Uterus (tissue), 2 donors: ENCODE data around the gene PGC.

Experiments used
- POLR2A ChIP-seq, 2 donors: fragments of 450-650 bp; IDR thresholded peaks; one replicate each; pipeline ENCODE4 v1.6.1; 2016; ENCODE audit warnings: antibody characterized with exemption in 2 of 2, mild to moderate bottlenecking in 1 of 2, moderate library complexity in 1 of 2
- TF ChIP-seq, protein P1 (sequence below), 4 experiments: fragments of 200-600 bp in 2 of 4; fragments of 450-650 bp in 2 of 4; sonication (generic) in 2 of 4; IDR thresholded peaks; one replicate each; pipeline ENCODE4 v1.5.1; 2016 to 2019; ENCODE audit warnings: antibody characterized with exemption in 4 of 4, mild to moderate bottlenecking in 2 of 4, moderate library complexity in 1 of 4

DNA sequence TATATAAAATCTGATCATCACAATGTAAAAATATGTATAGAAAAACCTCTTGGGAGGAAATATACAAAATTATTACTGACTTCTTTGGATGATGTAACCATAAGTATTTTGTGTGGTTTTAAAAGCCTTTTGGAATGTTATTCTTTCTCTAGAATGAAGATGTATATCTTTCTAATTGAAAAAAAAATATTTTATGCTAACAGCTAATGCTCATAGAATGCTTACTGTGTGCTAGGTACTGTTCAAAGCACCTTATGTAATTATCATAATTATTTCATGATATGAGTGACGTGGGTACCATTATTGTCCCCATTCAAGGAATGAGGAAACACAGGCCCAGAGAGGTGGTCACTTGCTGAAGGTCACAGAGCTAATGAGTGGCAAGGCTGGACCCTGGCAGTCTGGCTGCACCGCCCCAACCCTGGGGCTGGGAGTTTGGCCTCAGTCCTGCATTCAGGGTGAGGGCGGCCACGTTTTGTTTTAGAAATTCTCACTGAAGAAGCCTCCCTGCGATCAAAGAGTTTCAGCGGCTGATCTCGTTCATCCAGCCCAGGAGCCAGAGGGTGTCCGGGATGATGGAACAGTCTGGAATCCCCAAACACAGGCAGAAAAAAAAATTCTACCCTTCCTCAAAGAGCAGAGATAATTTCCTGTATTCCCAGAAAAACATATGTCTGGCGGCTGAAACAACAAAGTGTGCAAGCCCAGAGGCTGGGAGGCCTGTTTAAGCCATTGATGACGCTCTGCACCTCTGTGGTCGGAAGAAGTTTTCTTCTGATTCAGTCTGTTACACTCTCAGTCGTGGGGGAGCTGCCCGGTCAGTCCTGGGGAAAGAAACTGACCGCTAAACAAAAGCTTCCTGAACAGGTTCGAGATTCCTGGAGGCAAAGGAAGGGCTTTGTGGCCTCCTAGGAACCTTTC is 49.1 kb downstream of the PGC start:
- TF ChIP-seq, protein P1, sequence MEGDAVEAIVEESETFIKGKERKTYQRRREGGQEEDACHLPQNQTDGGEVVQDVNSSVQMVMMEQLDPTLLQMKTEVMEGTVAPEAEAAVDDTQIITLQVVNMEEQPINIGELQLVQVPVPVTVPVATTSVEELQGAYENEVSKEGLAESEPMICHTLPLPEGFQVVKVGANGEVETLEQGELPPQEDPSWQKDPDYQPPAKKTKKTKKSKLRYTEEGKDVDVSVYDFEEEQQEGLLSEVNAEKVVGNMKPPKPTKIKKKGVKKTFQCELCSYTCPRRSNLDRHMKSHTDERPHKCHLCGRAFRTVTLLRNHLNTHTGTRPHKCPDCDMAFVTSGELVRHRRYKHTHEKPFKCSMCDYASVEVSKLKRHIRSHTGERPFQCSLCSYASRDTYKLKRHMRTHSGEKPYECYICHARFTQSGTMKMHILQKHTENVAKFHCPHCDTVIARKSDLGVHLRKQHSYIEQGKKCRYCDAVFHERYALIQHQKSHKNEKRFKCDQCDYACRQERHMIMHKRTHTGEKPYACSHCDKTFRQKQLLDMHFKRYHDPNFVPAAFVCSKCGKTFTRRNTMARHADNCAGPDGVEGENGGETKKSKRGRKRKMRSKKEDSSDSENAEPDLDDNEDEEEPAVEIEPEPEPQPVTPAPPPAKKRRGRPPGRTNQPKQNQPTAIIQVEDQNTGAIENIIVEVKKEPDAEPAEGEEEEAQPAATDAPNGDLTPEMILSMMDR (IDR thresholded peaks at IDR 0.05) = no peak
- TF ChIP-seq POLR2A (IDR thresholded peaks at IDR 0.05) = no peak
